Colonic mucosa (tissue), 4 donors: ENCODE data around the gene TCEA2. TPM values are rescaled to one million over a fixed set of nuclear protein-coding genes. Genes with fewer than 3 reads are reported as not detected.

Source experiments
- DNase-seq: peaks from one replicate; pipeline ENCODE4 v3.0.0-alpha.2; 2020
- H3K27ac ChIP-seq: fragments of 200-600 bp; one replicate; pipeline ENCODE4 v1.8.0; 2021
- H3K27me3 ChIP-seq: fragments of 200-600 bp; one replicate; pipeline ENCODE4 v1.8.0; 2021
- H3K36me3 ChIP-seq: fragments of 200-600 bp; one replicate; pipeline ENCODE4 v1.8.0; 2021
- H3K4me1 ChIP-seq: fragments of 200-600 bp; one replicate; pipeline ENCODE4 v1.8.0; 2021; ENCODE audit warnings: mild to moderate bottlenecking
- H3K4me3 ChIP-seq: fragments of 200-600 bp; one replicate; pipeline ENCODE4 v1.8.0; 2021
- H3K9ac ChIP-seq, 2 donors: one replicate each; pipeline ENCODE4 v1.7.0; 2013; ENCODE audit warnings: control low read depth in 2 of 2, low read depth in 2 of 2, low read length in 2 of 2
- H3K9me3 ChIP-seq: fragments of 200-600 bp; one replicate; pipeline ENCODE4 v1.8.0; 2021
- intact Hi-C: fragments of 100-400 bp; cut with DNase I; formaldehyde crosslinking; loops from one replicate; pipeline ENCODE4 v1.14.1; 2022
- total RNA-seq, 2 donors: library from RNA; stranded (reverse); fragmentation: NEBNext Ultra II Directional in 1 of 2; extraction: Animal tissue kit (Norgen Biotek cat#: 25700) in 1 of 2; gene quantifications; one replicate each; pipeline ENCODE4 v1.2.1, GENCODE V29; 2021
- TF ChIP-seq, protein P1 (sequence below): fragments of 200-600 bp; IDR thresholded peaks from one replicate; pipeline ENCODE4 v1.8.0; 2022; ENCODE audit warnings: antibody characterized with exemption, mild to moderate bottlenecking
- donor health status: healthy.
- donor health status: DM: no; HTN: no; CAD: no.
- donor health status: DM: no; HTN: no; CAD: no.

The TCEA2 gene
- total RNA-seq, 2 donors from 2014 or later, result 7.3 to 11.8 TPM

- intact Hi-C loops, result no loop called here
- H3K4me1 ChIP-seq, result no peaks in the 10 kb centered on the region
- H3K36me3 ChIP-seq, result no peaks in the 10 kb centered on the region
- H3K9ac ChIP-seq, result no peak overlapping the region
- no peaks in the 10 kb centered on the region for H3K9me3 ChIP-seq
- H3K4me3 ChIP-seq, result no peak overlapping the region
- no peak overlapping the region for H3K27ac ChIP-seq
- H3K27me3 ChIP-seq, result peaks cover 52% of the 10 kb centered on the region
- TF ChIP-seq, protein P1, sequence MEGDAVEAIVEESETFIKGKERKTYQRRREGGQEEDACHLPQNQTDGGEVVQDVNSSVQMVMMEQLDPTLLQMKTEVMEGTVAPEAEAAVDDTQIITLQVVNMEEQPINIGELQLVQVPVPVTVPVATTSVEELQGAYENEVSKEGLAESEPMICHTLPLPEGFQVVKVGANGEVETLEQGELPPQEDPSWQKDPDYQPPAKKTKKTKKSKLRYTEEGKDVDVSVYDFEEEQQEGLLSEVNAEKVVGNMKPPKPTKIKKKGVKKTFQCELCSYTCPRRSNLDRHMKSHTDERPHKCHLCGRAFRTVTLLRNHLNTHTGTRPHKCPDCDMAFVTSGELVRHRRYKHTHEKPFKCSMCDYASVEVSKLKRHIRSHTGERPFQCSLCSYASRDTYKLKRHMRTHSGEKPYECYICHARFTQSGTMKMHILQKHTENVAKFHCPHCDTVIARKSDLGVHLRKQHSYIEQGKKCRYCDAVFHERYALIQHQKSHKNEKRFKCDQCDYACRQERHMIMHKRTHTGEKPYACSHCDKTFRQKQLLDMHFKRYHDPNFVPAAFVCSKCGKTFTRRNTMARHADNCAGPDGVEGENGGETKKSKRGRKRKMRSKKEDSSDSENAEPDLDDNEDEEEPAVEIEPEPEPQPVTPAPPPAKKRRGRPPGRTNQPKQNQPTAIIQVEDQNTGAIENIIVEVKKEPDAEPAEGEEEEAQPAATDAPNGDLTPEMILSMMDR, result no peak
- no peak for DNase-seq
These were observed 8.9 kb upstream of the TCEA2 start for GRCh38 chr20:64053841-64054661.

DNA sequence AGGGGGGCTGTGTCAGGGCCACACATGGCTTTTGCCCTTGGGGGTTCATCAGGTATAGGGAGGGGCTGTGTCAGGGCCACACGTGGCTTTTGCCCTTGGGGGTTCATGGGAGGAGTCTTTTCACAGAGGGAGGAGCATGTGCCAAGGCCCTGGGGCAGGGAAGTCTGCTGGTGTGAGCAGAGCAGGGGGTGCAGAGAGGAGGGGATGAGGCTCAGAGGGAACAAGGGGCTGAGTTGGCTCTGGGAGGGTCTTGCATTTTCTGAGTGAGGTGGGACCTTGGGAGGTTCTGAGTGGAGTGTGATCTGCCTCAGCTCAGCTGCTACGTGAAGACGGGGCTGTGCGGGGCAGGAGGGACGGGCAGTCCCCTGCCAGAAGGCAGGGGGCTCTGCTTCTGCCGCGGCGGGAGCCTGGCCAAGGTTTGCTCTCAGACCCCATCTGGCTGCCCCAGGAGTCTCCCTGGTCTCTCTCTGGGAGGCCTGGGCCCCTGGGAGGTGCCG, 7.6 kb upstream of the TCEA2 start:
- TF ChIP-seq, protein P1, result no peak
- H3K27ac ChIP-seq, result no peak overlapping the region
- H3K9ac ChIP-seq, result no peak overlapping the region
- peaks cover 42% of the 10 kb centered on the region for H3K27me3 ChIP-seq
- no peaks in the 10 kb centered on the region for H3K36me3 ChIP-seq
- intact Hi-C loops, result no loop called here
- no peak for DNase-seq
- H3K4me3 ChIP-seq, result no peak overlapping the region
- H3K9me3 ChIP-seq, result no peaks in the 10 kb centered on the region
- no peaks in the 10 kb centered on the region for H3K4me1 ChIP-seq

- no peak overlapping the region for H3K4me3 ChIP-seq
- H3K27me3 ChIP-seq, result peaks cover 36% of the 10 kb centered on the region
- TF ChIP-seq, protein P1, result no peak
- no peaks in the 10 kb centered on the region for H3K4me1 ChIP-seq
- H3K9me3 ChIP-seq, result no peaks in the 10 kb centered on the region
- no peak for DNase-seq
- no peak overlapping the region for H3K9ac ChIP-seq
- intact Hi-C loops, result no loop called here
- H3K36me3 ChIP-seq, result no peaks in the 10 kb centered on the region
- no peak overlapping the region for H3K27ac ChIP-seq
These were observed 6.9 kb upstream of the TCEA2 start for GRCh38 chr20:64055893-64056638.

DNA sequence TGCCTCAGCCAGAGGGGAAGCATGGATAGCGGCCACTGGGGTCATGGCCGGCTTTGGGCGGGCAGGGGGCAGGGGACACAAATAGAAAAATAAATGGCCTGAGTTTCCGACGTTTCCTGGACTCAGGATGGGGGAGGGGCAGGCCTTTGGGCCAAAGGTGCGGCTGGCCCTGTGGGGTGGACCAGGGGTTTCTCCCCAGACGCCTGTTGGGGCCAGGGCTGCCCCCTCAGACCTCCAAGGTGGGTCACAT, 6.4 kb upstream of the TCEA2 start:
- TF ChIP-seq, protein P1, result no peak
- Histone ChIP-seq H3K27ac (no peak overlapping the region), H3K4me1 (no peaks in the 10 kb centered on the region), H3K9me3 (no peaks in the 10 kb centered on the region), H3K9ac (no peak overlapping the region), H3K4me3 (no peak overlapping the region), H3K27me3 (peaks cover 31% of the 10 kb centered on the region), H3K36me3 (no peaks in the 10 kb centered on the region)
- intact Hi-C loops, result no loop called here
- DNase-seq, result no peak

DNA sequence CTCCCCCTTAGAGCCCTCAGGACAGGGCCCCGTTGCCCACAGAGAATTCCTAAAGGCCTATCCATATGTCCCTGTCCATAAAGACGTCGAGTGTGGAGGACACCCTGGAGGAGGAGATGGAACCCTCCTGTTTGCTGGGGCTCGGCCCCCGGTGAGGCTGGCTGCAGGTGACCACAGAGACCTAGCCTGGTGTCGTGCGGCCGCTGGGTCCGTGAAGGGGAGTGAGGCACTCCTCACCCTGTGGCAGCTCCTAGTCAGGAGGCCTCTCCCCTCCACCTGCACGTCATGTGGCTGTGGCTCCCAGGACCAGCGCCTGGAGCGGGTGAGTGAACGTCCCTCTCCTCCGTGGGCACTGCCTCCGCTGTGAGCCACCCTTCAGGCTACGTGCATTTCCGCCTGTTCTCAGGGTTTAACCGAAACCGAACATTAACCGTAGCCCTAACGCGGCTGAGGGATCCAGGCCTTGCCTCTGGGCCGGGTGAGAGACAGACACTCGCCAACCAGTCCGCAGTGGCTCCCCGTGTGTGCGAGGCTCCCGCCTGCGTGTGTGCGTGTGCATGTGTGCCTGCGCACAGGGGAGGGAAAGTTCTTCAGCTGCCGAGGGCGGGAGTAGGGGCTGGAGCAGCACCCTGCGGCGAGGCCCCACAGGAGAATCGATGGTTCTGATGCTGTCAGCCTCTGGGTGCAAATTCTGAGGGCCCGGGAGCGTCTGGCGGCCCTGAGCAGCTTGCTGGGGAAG, 5.9 kb upstream of the TCEA2 start:
- TF ChIP-seq, protein P1, result no peak
- Histone ChIP-seq H3K4me3 (peak overlapping the region; percentile 1), H3K27me3 (peaks cover 26% of the 10 kb centered on the region), H3K27ac (no peak overlapping the region), H3K4me1 (no peaks in the 10 kb centered on the region), H3K9me3 (no peaks in the 10 kb centered on the region), H3K9ac (no peak overlapping the region), H3K36me3 (no peaks in the 10 kb centered on the region)
- intact Hi-C loops, result no loop called here
- no peak for DNase-seq
